ENCODE data around the gene CHRM2. TPM values are rescaled to one million over a fixed set of nuclear protein-coding genes. Genes with fewer than 3 reads are reported as not detected.

Gene CHRM2
- total and polyA plus RNA-seq, 2 of the 8 experiments (the other 6 are each of a cell fraction or from before 2014, with no cell fraction given): 0.17 to 0.32 TPM

DNA sequence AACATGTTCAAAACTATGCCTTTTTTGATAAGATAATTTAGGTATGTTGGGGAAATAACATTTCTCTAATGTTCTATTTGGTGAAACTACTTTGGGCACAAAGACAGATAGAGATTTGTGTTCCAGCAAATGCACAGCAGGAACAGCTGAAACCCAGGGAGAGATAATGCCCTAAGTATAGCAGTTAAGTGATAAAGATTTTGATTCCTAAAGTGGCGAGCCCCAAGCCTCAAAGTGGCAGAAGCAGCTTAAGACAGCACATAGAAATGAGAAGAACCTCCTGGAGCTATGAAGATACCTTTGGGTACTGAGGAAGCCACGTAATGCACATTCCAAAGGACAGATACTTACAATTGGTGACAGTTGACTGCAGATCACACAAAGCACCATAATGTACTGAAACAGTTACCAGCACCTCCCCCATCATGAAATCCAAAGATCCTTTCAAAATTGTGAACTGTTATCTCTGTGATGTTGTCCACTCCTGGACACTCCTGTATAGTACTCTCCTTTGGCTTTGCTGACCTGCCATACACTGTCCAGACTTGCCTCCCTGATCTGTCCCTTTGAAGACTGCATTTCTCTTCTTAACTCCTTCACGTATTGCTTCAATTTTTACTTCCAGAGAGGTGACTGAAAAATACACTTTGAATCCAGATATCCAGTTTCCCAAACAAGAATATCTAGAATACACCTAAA, 62.9 kb downstream of the CHRM2 start (continued):
- TF ChIP-seq RFX5 (IDR thresholded peaks at IDR 0.05; ENCODE audit: borderline replicate concordance, low read depth, low read length): no peak
- no peak for TF ChIP-seq KDM4A (IDR thresholded peaks at IDR 0.05; ENCODE audit: low read depth, low read length, severe bottlenecking)
- TF ChIP-seq SAP30 (IDR thresholded peaks at IDR 0.05; ENCODE audit: insufficient read depth, insufficient replicate concordance, low read length): no peak
- no peak for TF ChIP-seq CEBPB (IDR thresholded peaks at IDR 0.05; ENCODE audit: low read depth, low read length)
- TF ChIP-seq JUND (IDR thresholded peaks at IDR 0.05; ENCODE audit: low read length): no peak
- no peak for TF ChIP-seq SRF (IDR thresholded peaks at IDR 0.05; ENCODE audit: low read depth, low read length)

All from H1 (cell line).